ENCODE results near the gene SLC37A2.

Gene SLC37A2

DNA sequence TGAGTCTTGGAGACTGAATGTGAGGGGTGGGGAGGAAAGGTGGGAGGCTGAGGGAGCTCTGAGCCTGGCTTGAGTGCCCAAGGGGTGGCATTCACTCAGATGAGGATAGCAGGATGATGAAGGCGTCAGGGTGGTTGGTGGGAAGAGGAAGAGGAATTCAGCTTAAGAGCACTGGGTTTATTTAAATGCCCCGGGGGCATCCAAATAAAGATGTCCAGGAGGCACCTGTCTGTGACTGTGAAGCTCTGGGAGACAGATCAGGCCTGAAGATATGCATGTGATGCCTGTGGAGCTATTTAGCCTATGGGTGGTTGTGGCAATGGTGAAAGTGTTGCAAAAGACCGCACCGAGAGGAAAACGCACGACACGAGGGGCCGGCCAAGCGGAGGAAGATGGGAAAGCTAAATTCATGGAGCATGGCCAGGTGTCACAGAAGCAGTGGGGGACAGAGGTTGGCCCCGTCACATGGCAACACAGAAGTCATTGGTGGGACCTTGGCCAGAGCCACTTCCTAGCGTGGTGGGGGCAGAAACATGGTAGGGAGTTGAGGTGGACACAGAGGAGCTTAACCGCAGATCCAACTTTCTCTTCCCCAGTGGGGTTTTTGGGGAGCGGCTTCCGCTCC, 15.5 kb downstream of the SLC37A2 start:
- no peak for DNase-seq (ENCODE audit: low read depth)
- in situ Hi-C loops (cut with HindIII; ENCODE audit: low sequenced_read_pairs) = no loop called here
- no peak overlapping the region for H3K4me3 ChIP-seq (ENCODE audit: low read depth, low read length)
- TF ChIP-seq, protein P1, sequence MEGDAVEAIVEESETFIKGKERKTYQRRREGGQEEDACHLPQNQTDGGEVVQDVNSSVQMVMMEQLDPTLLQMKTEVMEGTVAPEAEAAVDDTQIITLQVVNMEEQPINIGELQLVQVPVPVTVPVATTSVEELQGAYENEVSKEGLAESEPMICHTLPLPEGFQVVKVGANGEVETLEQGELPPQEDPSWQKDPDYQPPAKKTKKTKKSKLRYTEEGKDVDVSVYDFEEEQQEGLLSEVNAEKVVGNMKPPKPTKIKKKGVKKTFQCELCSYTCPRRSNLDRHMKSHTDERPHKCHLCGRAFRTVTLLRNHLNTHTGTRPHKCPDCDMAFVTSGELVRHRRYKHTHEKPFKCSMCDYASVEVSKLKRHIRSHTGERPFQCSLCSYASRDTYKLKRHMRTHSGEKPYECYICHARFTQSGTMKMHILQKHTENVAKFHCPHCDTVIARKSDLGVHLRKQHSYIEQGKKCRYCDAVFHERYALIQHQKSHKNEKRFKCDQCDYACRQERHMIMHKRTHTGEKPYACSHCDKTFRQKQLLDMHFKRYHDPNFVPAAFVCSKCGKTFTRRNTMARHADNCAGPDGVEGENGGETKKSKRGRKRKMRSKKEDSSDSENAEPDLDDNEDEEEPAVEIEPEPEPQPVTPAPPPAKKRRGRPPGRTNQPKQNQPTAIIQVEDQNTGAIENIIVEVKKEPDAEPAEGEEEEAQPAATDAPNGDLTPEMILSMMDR (IDR thresholded peaks at IDR 0.05; ENCODE audit: low read depth, low read length, missing control alignments) = no peak

- in situ Hi-C loops (cut with HindIII; ENCODE audit: low sequenced_read_pairs) = no loop called here
- peak; percentile 55 for DNase-seq (ENCODE audit: low read depth)
- TF ChIP-seq, protein P1 (IDR thresholded peaks at IDR 0.05; ENCODE audit: low read depth, low read length, missing control alignments) = no peak
- no peak overlapping the region for H3K4me3 ChIP-seq (ENCODE audit: low read depth, low read length)
Measured at GRCh38 chr11:125079151-125079877, 16.2 kb downstream of the SLC37A2 start.

DNA sequence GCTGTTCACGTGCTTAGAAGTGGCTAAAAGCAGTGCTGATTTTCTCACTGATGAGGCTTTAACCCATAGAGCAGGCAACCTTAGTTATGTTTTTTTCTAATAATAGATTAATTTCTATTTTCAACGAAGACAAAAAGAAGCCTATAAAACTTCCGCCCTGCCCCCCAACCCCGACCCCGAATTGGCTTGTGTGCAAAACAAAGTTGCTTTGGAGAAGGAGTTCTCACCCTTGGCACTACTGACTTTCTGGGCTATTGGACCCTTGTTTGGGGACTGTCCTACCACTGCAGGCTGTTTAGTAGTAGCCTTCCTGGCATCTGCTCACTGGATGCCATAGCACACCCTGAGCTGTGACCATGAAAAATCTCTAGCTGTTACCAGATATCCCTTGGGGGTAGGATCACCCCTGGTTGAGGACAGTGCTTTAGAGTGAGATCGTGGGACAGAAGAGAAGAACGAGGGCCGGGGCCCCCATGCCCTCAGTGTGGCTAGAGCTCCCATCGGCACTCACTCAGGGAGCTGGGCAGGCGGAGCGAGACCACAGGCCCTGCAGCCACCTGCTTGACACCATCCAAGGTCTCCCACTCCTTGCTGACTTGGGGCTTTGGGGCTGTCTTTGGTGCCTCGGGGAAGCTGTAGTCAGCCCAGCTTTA, 16.9 kb downstream of the SLC37A2 start:
- no peak for DNase-seq (ENCODE audit: low read depth)
- no peak overlapping the region for H3K4me3 ChIP-seq (ENCODE audit: low read depth, low read length)
- TF ChIP-seq, protein P1 (IDR thresholded peaks at IDR 0.05; ENCODE audit: low read depth, low read length, missing control alignments) = no peak
- in situ Hi-C loops (cut with HindIII; ENCODE audit: low sequenced_read_pairs) = no loop called here

DNA sequence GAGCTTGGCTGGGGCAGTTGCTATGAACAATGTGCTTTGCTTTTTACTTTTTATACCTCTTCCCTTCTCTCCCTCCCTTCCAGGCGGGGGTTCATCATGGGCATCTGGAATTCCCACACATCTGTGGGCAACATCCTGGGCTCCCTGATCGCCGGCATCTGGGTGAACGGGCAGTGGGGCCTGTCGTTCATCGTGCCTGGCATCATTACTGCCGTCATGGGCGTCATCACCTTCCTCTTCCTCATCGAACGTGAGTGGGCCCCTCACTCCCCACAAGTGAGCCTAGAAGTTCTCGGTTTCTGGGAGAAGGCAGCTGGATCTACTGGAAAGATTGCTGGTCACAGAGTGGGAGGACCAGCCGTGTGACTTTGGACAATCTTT, 17.4 kb downstream of the SLC37A2 start:
- in situ Hi-C loops (cut with HindIII; ENCODE audit: low sequenced_read_pairs) = no loop called here
- H3K4me3 ChIP-seq (ENCODE audit: low read depth, low read length) = no peak overlapping the region
- TF ChIP-seq, protein P1 (IDR thresholded peaks at IDR 0.05; ENCODE audit: low read depth, low read length, missing control alignments) = no peak

GRCh38 chr11:125081098-125081798, 18.1 kb downstream of the SLC37A2 start:
- in situ Hi-C loops (cut with HindIII; ENCODE audit: low sequenced_read_pairs) = no loop called here
- no peak overlapping the region for H3K4me3 ChIP-seq (ENCODE audit: low read depth, low read length)
- DNase-seq (ENCODE audit: low read depth) = no peak
- TF ChIP-seq, protein P1 (IDR thresholded peaks at IDR 0.05; ENCODE audit: low read depth, low read length, missing control alignments) = no peak

More for the DNA sequence above, 17.4 kb downstream of the SLC37A2 start:
- DNase-seq (ENCODE audit: low read depth) = no peak

DNA sequence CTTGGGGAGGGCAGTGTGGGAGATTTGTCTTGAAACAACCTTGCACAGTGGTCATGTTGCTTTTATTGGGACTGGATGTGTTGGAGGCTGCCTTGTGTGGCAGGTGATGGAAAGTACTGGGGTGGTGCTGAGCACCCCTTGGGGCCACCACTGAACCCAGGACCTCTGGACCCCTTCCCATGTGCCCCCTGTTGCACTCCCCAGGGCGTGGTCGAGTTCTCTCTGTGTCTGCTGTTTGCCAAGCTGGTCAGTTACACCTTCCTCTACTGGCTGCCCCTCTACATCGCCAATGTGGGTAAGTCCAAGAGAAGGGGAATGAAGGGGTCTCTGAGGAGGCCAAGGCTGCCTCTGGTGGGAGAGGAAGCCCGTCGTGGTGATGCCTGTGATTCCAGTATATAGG, 18.9 kb downstream of the SLC37A2 start:
- DNase-seq (ENCODE audit: low read depth) = no peak
- in situ Hi-C loops (cut with HindIII; ENCODE audit: low sequenced_read_pairs) = no loop called here
- H3K4me3 ChIP-seq (ENCODE audit: low read depth, low read length) = no peak overlapping the region
- TF ChIP-seq, protein P1 (IDR thresholded peaks at IDR 0.05; ENCODE audit: low read depth, low read length, missing control alignments) = no peak
